ENCODE measurements around the gene KCTD21. TPM values are rescaled to one million over a fixed set of nuclear protein-coding genes. Genes with fewer than 3 reads are reported as not detected.

KCTD21 gene
- total RNA-seq, 1 donor from 2014 or later = 10.4 TPM

- intact Hi-C loops (cut with DNase I) = no loop called here
- DNase-seq (no peak), ATAC-seq (ENCODE audit: poor library complexity) (no peak)
Observed at GRCh38 chr11:78207532-78208256, 19.3 kb upstream of the KCTD21 start.

GRCh38 chr11:78205691-78206090, 17.3 kb upstream of the KCTD21 start:
- ATAC-seq (ENCODE audit: poor library complexity) (no peak), DNase-seq (no peak)
- intact Hi-C loops (cut with DNase I) = no loop called here

GRCh38 chr11:78205256-78205655, 16.8 kb upstream of the KCTD21 start:
- intact Hi-C loops (cut with DNase I) = no loop called here
- ATAC-seq (ENCODE audit: poor library complexity) (no peak), DNase-seq (no peak)

GRCh38 chr11:78203184-78203583, 14.8 kb upstream of the KCTD21 start:
- ATAC-seq (ENCODE audit: poor library complexity) (no peak), DNase-seq (no peak)
- intact Hi-C loops (cut with DNase I) = no loop called here

- ATAC-seq (ENCODE audit: poor library complexity) (no peak), DNase-seq (no peak)
- intact Hi-C loops (cut with DNase I) = no loop called here
Observed at GRCh38 chr11:78202733-78203167, 14.3 kb upstream of the KCTD21 start.

- DNase-seq = no peak
- intact Hi-C loops (cut with DNase I) = no loop called here
- ATAC-seq (ENCODE audit: poor library complexity) = peak; percentile 58
Observed at GRCh38 chr11:78201096-78201818, 12.8 kb upstream of the KCTD21 start.

- intact Hi-C loops (cut with DNase I) = no loop called here
- no peak for ATAC-seq (ENCODE audit: poor library complexity)
- DNase-seq = no peak
Observed at GRCh38 chr11:78200553-78200952, 12.1 kb upstream of the KCTD21 start.

GRCh38 chr11:78200061-78200460, 11.6 kb upstream of the KCTD21 start:
- DNase-seq = no peak
- no peak for ATAC-seq (ENCODE audit: poor library complexity)
- intact Hi-C loops (cut with DNase I) = no loop called here

- ATAC-seq (ENCODE audit: poor library complexity) (no peak), DNase-seq (no peak)
- intact Hi-C loops (cut with DNase I) = no loop called here
Observed at GRCh38 chr11:78199653-78200015, 11.2 kb upstream of the KCTD21 start.

GRCh38 chr11:78199015-78199652, 10.7 kb upstream of the KCTD21 start:
- DNase-seq (no peak), ATAC-seq (ENCODE audit: poor library complexity) (no peak)
- intact Hi-C loops (cut with DNase I) = no loop called here

GRCh38 chr11:78197816-78198215, 9.4 kb upstream of the KCTD21 start:
- DNase-seq (no peak), ATAC-seq (ENCODE audit: poor library complexity) (no peak)
- intact Hi-C loops (cut with DNase I) = no loop called here

- DNase-seq (no peak), ATAC-seq (ENCODE audit: poor library complexity) (no peak)
- intact Hi-C loops (cut with DNase I) = no loop called here
Observed at GRCh38 chr11:78196661-78197091, 8.2 kb upstream of the KCTD21 start.

- ATAC-seq (ENCODE audit: poor library complexity) (no peak), DNase-seq (no peak)
- intact Hi-C loops (cut with DNase I) = no loop called here
Observed at GRCh38 chr11:78195917-78196560, 7.6 kb upstream of the KCTD21 start.

GRCh38 chr11:78194490-78194889, 6.1 kb upstream of the KCTD21 start:
- DNase-seq = no peak
- ATAC-seq (ENCODE audit: poor library complexity) = no peak
- intact Hi-C loops (cut with DNase I) = no loop called here

GRCh38 chr11:78193806-78194205, 5.4 kb upstream of the KCTD21 start:
- intact Hi-C loops (cut with DNase I) = no loop called here
- ATAC-seq (ENCODE audit: poor library complexity) = no peak
- no peak for DNase-seq

- no peak for DNase-seq
- ATAC-seq (ENCODE audit: poor library complexity) = no peak
- intact Hi-C loops (cut with DNase I) = no loop called here
Observed at GRCh38 chr11:78192911-78193351, 4.5 kb upstream of the KCTD21 start.

GRCh38 chr11:78192223-78192719, 3.8 kb upstream of the KCTD21 start:
- no peak for ATAC-seq (ENCODE audit: poor library complexity)
- DNase-seq = no peak
- intact Hi-C loops (cut with DNase I) = no loop called here

GRCh38 chr11:78190871-78191538, 2.6 kb upstream of the KCTD21 start:
- DNase-seq = no peak
- no peak for ATAC-seq (ENCODE audit: poor library complexity)
- intact Hi-C loops (cut with DNase I) = no loop called here

- intact Hi-C loops (cut with DNase I) = no loop called here
- no peak for ATAC-seq (ENCODE audit: poor library complexity)
- no peak for DNase-seq
Observed at GRCh38 chr11:78190374-78190773, 1.9 kb upstream of the KCTD21 start.

All from Right ventricle myocardium superior (tissue), 1 donor.